HG03196 (cell line): ENCODE data around the gene RABGAP1L.
"Not testable (repeated sequence)": the region's sequence is repeated elsewhere in the genome, so short reads cannot be mapped to it uniquely, and the experiment has no call there.

Source experiments
- ATAC-seq: cut with Tn5 transposase; IDR thresholded peaks from one replicate; pipeline ENCODE4 v1.9.1; 2021; ENCODE audit not compliant: unreplicated experiment

Gene RABGAP1L

DNA sequence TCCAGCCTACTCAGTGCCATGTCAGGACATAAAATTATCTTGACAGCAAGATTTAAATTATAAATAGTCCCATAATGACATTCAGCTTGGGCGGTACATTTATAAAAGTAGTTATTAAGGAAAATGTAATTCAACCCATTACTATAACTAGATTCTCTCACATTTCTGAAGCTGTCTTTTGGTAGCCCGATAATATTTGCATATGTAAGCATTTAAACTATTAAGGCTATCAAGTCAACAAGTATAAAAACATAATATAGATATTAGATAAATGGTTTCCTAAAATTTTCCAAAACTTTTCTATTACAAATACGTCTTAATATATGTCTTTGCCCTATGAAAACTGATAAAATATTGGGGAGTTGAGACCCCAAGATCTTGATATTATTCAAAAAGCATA is 266.8 kb downstream of the RABGAP1L start:
- no peak for ATAC-seq

- no peak for ATAC-seq
Observed at GRCh38 chr1:174428033-174428432, 268.7 kb downstream of the RABGAP1L start.

GRCh38 chr1:174428739-174429138 is 269.4 kb downstream of the RABGAP1L start:
- no peak for ATAC-seq

GRCh38 chr1:174433451-174433850 is 274.1 kb downstream of the RABGAP1L start:
- ATAC-seq: no peak

- ATAC-seq: no peak
Observed at GRCh38 chr1:174445351-174445750, 286.0 kb downstream of the RABGAP1L start.

DNA sequence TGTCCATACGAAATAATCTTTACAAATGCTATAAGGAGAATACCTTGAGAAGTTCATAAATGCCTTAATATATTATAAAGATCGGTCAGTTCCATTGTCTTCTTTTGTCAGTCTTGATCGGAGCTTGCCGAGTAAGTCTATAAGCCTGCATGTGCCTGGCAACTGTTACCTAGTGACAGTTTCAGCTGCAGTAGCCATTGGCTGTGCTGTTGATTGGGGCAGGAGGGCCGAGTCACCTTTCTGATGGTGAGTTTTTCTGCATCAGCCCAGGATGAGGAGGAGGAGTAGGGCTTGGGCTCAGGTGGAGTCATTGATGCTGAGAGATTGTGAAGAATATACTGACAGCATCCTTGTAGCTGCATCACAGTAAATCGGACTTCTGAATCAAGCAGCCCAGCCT is 286.5 kb downstream of the RABGAP1L start:
- ATAC-seq: no peak

DNA sequence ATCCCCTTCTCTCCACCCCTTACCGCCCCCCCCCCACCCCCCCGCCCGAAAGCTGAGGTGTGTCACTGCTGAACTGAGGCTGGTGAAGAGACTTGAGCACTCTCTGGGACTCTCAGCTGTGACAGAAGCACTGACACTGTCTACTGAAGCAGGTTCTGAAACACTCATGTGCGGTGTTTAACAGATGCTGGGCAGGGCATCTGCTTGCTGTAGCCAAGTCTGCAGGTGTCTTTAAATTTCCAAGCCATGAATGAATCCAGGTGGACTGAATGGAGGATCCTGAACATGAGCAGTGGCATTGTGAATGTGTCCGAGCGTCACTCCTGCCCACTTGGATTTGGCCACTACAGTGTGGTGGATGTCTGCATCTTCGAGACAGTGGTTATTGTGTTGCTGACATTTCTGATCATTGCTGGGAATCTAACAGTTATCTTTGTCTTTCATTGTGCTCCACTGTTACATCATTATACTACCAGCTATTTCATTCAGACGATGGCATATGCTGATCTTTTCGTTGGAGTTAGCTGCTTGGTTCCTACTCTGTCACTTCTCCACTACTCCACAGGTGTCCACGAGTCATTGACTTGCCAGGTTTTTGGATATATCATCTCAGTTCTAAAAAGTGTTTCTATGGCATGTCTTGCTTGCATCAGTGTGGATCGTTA is 288.7 kb downstream of the RABGAP1L start, which contains the start of gene GPR52:
TSS of gene GPR52 (plus strand) at position 99 of the 665 bp plus-strand sequence. CDS start at position 247, 148 bp downstream.
- no peak for ATAC-seq

DNA sequence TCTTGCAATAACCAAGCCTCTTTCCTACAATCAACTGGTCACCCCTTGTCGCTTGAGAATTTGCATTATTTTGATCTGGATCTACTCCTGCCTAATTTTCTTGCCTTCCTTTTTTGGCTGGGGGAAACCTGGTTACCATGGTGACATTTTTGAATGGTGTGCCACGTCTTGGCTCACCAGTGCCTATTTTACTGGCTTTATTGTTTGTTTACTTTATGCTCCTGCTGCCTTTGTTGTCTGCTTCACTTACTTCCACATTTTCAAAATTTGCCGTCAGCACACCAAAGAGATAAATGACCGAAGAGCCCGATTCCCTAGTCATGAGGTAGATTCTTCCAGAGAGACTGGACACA is 289.2 kb downstream of the RABGAP1L start:
- no peak for ATAC-seq

DNA sequence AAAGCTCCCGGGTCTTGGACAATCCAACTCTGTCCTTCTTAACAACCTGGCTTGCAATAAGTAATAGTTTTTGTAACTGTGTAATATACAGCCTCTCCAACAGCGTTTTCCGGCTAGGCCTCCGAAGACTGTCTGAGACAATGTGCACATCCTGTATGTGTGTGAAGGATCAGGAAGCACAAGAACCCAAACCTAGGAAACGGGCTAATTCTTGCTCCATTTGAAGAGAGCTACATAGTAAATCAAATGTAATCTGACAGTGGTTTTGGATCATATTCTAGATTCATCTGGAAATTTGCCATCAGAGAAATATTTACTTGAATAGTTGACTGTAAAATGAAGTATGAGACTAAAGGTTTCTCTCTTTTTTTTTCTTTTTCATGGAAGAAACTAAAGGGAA is 289.7 kb downstream of the RABGAP1L start:
- no peak for ATAC-seq

DNA sequence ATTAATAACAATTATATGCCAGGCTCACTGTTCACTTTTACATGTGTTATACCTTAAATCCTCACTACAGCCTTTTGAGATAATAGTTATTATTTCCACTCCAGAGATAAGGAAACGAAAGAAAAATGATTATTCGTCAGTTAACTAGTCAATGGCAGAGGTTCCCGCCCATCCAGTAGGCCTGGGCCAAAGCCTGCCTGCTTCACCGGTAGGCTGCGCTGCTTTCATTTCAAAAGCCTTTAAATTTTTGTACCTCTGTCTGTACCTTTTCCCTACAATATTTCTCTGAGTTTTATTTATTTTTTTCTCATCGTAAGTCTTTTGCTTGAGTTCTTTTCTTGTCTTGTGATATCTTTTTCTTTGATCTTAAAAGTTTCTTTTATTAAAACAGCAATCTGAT is 292.1 kb downstream of the RABGAP1L start:
- no peak for ATAC-seq

DNA sequence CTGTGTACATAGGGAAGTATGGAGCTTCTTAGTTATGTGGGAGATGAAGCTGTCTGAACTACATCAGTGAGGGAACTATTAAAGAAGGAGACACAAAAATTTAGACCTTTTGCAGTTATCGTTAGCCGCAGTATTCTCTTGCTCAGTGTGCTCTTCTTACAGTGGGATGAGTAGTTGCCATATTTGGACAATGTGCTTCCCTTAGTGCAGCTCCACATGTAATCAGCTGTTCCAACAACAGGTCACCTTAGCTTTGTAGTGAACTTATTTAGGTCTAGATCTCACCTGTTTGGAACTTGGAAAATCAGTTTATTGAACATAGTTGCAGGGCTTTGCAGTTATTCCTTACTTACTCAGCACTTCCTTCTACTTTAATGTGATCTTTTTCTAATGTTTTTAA is 306.5 kb downstream of the RABGAP1L start:
- no peak for ATAC-seq

GRCh38 chr1:174466607-174467006 is 307.3 kb downstream of the RABGAP1L start:
- ATAC-seq: no peak

- ATAC-seq: no peak
Observed at GRCh38 chr1:174469052-174469451, 309.7 kb downstream of the RABGAP1L start.

DNA sequence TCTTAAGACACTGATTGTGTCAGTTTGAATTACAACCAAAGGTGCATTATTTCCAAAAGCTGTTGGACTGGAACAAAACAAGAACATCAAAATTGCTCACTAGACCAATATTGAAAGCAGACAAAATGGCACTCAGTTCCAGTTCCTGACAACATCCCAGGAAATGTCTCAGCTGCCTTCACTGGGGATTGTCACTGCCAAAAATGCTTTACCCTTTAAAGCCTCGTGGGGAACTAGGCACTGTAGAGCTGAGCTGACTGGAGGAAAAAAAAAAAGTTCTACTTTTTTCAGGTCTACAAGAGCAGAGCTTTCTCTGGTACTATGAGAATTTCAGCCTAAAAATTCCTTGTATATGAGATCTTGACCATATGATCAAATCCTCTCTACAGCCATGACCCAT is 310.4 kb downstream of the RABGAP1L start:
- ATAC-seq: no peak

DNA sequence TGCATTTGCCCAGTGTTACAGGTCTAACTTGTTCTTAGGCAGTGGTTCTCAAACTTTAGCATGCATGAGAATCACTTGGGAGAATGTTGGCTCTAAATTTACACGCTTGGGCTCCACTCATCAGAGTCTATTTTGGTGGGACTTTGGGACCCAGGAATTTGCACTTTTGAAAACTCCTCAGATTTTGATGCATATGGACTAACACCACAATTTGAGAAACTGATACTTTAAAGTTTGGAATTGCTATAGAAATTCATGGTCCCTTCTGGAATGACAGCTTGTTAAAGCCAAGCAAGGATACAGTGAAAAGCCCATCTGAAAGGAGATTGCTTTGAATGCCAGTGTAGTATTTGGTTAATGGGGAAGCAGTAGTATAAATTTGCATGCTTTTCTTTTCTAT is 320.0 kb downstream of the RABGAP1L start:
- ATAC-seq: no peak

DNA sequence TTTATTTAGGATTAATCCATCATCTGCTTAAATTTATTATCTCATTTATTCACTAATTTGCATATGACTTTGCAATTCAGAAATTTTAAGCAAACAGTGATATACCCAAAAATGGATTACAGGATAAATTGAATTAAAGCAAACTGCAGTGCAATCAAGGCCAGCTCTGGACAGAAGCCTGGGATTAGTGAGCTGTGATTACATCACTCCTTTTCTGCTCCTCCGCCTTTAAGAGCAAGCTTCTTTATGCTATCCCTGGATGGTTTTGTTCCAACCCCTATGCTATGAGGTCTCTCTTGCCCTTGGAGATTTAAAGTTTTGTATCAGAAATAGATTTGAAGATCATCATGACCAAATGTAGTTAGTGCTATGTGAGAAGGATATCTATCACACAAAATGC is 321.0 kb downstream of the RABGAP1L start:
- no peak for ATAC-seq

DNA sequence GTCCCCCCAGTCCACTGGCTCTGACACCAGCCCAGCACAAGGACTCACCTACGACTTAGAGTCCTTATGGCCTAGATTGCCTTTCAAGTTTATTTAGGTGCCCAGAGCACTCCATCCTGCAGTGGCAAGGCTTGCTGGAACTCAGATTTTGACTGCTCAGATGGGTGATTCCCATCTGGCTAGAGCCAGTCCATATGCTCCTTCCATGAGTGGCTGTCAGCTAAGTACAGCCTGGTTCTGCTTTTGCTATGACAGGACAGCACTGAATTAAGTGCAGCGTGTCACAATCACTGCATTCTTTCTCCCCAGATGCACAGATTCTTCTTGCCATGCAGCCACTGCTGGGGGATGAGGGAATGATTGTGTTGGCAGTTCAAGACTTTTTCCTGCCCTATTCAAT is 332.3 kb downstream of the RABGAP1L start:
- ATAC-seq: no peak

- no peak for ATAC-seq
Observed at GRCh38 chr1:174497478-174497877, 338.2 kb downstream of the RABGAP1L start.

GRCh38 chr1:174516755-174517154 is 357.4 kb downstream of the RABGAP1L start:
- not testable (repeated sequence) for ATAC-seq

- ATAC-seq: no peak
Observed at GRCh38 chr1:174519844-174520243, 360.5 kb downstream of the RABGAP1L start.

- ATAC-seq: no peak
Observed at GRCh38 chr1:174531751-174532150, 372.4 kb downstream of the RABGAP1L start.

DNA sequence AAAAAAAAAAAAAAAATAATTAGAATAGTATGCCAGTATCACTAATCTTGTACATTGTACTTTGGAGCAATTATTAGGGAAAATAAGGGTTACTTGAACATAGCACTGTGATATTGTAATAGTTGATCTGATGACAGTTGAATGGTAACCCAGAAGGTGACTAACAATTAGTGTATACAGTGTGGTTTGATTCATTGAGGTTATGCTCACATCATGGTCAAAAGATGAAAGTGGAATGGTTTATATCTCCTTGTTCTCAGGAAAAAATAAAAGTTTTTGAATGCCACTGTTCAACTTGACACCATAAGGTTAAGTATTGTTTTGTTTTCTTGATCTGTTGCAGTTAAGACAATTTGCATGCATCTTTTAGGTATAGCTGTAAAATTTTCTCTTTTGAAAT is 375.5 kb downstream of the RABGAP1L start:
- no peak for ATAC-seq

DNA sequence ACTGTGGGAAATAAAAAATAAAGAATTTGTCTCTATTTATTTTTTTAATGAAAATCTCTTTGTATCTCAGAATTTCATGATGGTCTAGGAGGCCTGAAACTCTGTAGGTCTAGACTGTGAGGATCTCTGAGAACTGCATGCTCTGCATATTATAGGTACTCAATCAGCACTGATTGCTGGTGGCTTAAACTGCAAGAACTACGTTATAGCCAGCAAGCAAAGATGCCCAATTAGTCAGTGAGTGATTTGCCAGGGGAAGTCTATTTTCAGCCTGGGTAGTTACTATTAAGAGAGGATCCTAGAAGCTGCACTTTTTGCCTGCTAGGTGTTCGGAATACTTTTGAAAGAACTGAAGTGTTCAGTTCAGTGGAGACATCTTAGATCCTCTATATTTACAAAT is 375.9 kb downstream of the RABGAP1L start:
- no peak for ATAC-seq
